ENCODE data around the gene ARMS2.

ARMS2 gene

DNA sequence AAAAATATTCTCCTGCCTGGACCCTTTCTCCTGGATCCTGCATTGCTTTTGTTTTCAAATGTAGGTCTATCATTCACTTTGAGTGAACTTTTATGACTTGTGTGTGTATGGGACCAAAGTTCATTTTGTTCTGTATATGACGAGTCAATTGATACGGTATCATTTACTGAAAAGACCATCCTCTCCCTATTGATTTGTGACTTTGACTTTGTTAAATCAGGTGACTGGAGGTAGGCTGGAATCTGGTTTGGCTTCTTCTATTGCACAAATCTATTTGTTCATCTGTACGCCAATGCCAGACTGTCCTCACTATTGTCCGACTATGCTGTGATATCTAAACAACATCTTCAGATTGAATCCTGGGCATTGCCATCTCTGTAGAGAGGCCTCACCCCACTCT, 5.3 kb upstream of the ARMS2 start:
- H3K4me1 ChIP-seq (ENCODE audit: insufficient read depth, poor library complexity, severe bottlenecking) = no peaks in the 10 kb centered on the region
- no peak for ATAC-seq (ENCODE audit: low read depth)
- H3K9me3 ChIP-seq (ENCODE audit: severe bottlenecking) = no peaks in the 10 kb centered on the region
- H3K27me3 ChIP-seq (ENCODE audit: insufficient read depth, poor library complexity, severe bottlenecking) = no peaks in the 10 kb centered on the region
- H3K4me3 ChIP-seq (ENCODE audit: severe bottlenecking) = no peak overlapping the region
- no peak overlapping the region for H3K27ac ChIP-seq (ENCODE audit: poor library complexity, severe bottlenecking)
- no peak for DNase-seq (ENCODE audit: low spot score)
- H3K36me3 ChIP-seq (ENCODE audit: low read depth) = no peaks in the 10 kb centered on the region
- TF ChIP-seq, protein P1, sequence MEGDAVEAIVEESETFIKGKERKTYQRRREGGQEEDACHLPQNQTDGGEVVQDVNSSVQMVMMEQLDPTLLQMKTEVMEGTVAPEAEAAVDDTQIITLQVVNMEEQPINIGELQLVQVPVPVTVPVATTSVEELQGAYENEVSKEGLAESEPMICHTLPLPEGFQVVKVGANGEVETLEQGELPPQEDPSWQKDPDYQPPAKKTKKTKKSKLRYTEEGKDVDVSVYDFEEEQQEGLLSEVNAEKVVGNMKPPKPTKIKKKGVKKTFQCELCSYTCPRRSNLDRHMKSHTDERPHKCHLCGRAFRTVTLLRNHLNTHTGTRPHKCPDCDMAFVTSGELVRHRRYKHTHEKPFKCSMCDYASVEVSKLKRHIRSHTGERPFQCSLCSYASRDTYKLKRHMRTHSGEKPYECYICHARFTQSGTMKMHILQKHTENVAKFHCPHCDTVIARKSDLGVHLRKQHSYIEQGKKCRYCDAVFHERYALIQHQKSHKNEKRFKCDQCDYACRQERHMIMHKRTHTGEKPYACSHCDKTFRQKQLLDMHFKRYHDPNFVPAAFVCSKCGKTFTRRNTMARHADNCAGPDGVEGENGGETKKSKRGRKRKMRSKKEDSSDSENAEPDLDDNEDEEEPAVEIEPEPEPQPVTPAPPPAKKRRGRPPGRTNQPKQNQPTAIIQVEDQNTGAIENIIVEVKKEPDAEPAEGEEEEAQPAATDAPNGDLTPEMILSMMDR (IDR thresholded peaks at IDR 0.05; ENCODE audit: poor library complexity, severe bottlenecking) = no peak

DNA sequence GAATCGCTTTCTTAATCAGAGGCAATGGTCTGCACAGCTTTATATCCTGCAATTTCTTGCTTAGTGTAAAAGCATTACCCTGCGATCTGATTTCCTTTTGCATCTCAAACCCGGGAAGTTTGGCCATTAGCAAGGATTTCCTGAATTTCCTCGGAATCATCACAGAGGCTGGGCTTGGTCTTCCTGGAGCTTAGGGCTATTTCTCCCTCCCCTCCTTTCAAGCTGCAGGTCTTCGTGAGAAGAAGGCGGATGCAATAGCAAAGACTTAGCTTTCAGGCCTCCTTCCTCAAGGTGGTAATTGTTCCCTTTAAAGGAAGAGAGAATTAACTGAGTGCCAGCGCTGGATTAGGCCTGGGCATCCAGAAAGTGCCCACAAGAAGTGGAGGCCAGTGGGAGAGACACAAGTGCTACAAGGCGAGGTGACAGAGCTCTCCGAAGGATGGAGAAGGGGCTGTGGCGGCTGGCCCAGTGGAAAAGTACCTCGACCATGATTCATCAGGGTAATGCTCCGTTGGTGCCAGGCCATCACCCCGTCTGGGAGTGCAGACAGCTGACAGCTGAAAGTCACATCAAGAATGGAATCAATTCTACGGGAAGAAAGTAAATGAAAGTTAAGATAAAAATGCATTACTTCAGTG, 4.0 kb upstream of the ARMS2 start:
- no peak overlapping the region for H3K4me3 ChIP-seq (ENCODE audit: severe bottlenecking)
- no peaks in the 10 kb centered on the region for H3K4me1 ChIP-seq (ENCODE audit: insufficient read depth, poor library complexity, severe bottlenecking)
- no peaks in the 10 kb centered on the region for H3K9me3 ChIP-seq (ENCODE audit: severe bottlenecking)
- H3K27ac ChIP-seq (ENCODE audit: poor library complexity, severe bottlenecking) = no peak overlapping the region
- TF ChIP-seq, protein P1 (IDR thresholded peaks at IDR 0.05; ENCODE audit: poor library complexity, severe bottlenecking) = no peak
- DNase-seq (ENCODE audit: low spot score) = no peak
- H3K27me3 ChIP-seq (ENCODE audit: insufficient read depth, poor library complexity, severe bottlenecking) = no peaks in the 10 kb centered on the region
- no peak for ATAC-seq (ENCODE audit: low read depth)
- no peaks in the 10 kb centered on the region for H3K36me3 ChIP-seq (ENCODE audit: low read depth)

DNA sequence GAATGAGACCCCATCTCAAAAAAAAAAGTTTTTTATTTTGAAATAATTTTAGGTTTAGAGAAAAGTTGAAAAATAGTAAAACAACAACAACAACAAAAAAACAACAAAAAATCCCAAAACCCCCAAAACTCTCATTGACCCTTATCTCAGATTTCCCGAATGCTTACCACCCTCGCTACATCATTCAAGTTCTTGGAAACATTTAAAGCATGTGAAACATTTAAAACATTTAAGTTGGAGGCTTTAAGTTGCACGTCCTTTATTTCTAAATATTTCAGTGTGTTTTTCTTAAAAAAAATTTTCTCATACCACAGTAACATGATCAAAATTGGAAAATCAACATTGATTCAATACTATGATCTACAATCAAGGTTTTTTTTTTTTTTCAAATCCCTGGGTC, 382 bp upstream of the ARMS2 start:
- no peaks in the 10 kb centered on the region for H3K36me3 ChIP-seq (ENCODE audit: low read depth)
- no peak overlapping the region for H3K27ac ChIP-seq (ENCODE audit: poor library complexity, severe bottlenecking)
- H3K9me3 ChIP-seq (ENCODE audit: severe bottlenecking) = no peaks in the 10 kb centered on the region
- no peaks in the 10 kb centered on the region for H3K27me3 ChIP-seq (ENCODE audit: insufficient read depth, poor library complexity, severe bottlenecking)
- H3K4me3 ChIP-seq (ENCODE audit: severe bottlenecking) = no peak overlapping the region
- no peaks in the 10 kb centered on the region for H3K4me1 ChIP-seq (ENCODE audit: insufficient read depth, poor library complexity, severe bottlenecking)
- TF ChIP-seq, protein P1 (IDR thresholded peaks at IDR 0.05; ENCODE audit: poor library complexity, severe bottlenecking) = no peak
- no peak for DNase-seq (ENCODE audit: low spot score)
- no peak for ATAC-seq (ENCODE audit: low read depth)

DNA sequence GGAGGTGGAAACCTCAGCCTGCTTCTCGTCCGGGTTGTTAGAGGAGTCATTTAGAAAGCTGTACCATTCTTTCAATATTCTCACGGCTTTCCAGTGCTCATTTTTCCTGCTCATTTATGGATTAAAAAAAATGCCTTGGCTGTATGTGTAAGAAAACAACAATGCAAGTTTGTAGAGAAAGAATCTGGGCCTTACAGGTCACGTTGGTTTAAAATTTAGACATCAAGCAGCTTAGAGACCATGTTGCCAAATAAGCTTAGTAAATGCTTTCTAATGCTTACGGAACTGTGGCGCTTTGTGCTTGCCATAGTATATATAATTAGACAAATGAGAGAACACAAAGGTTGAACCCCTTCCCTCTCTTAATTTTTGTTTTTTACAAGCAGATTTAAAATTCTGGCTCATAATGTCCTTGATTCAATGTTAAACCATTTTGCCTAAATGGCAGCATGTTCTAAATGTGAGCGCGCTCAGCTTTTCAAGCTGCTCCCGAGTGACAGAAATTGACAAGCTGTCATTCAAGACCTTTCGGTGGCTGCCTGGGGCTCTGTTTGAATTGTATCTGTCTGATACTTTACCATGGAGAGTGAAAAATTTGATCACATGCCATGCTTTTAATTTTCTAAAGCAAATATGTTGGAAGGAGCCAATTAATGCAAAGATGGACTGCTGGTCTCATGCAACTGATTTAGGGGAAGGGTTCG, 1.1 kb downstream of the ARMS2 start:
- H3K27me3 ChIP-seq (ENCODE audit: insufficient read depth, poor library complexity, severe bottlenecking) = no peaks in the 10 kb centered on the region
- H3K4me3 ChIP-seq (ENCODE audit: severe bottlenecking) = no peak overlapping the region
- ATAC-seq (ENCODE audit: low read depth) = no peak
- TF ChIP-seq, protein P1 (IDR thresholded peaks at IDR 0.05; ENCODE audit: poor library complexity, severe bottlenecking) = no peak
- no peaks in the 10 kb centered on the region for H3K4me1 ChIP-seq (ENCODE audit: insufficient read depth, poor library complexity, severe bottlenecking)
- DNase-seq (ENCODE audit: low spot score) = no peak
- H3K27ac ChIP-seq (ENCODE audit: poor library complexity, severe bottlenecking) = no peak overlapping the region
- no peaks in the 10 kb centered on the region for H3K36me3 ChIP-seq (ENCODE audit: low read depth)
- H3K9me3 ChIP-seq (ENCODE audit: severe bottlenecking) = no peaks in the 10 kb centered on the region

DNA sequence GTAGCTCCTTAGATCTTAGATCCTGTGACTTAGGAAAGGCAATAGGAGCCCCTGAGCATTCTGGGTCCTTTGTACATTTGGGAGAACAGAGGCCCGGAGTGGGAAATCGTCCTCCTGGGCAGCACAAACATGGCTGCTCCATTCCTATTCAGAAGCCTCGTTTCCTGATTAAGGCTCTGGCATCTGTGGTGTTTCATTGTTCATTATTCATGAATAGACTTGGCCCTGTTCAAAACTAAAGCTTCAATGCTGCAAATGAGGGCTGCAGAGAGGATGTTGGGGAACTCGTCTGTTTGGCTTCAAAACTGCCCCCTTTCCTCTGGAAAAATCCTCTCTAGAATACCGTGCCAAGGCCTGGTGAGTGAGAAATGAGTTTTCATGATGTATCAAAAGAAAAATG, 3.5 kb downstream of the ARMS2 start:
- Histone ChIP-seq H3K4me1 (ENCODE audit: insufficient read depth, poor library complexity, severe bottlenecking) (no peaks in the 10 kb centered on the region), H3K9me3 (ENCODE audit: severe bottlenecking) (no peaks in the 10 kb centered on the region), H3K27me3 (ENCODE audit: insufficient read depth, poor library complexity, severe bottlenecking) (no peaks in the 10 kb centered on the region), H3K36me3 (ENCODE audit: low read depth) (no peaks in the 10 kb centered on the region), H3K27ac (ENCODE audit: poor library complexity, severe bottlenecking) (no peak overlapping the region), H3K4me3 (ENCODE audit: severe bottlenecking) (no peak overlapping the region)
- ATAC-seq (ENCODE audit: low read depth) = no peak
- DNase-seq (ENCODE audit: low spot score) = no peak
- TF ChIP-seq, protein P1 (IDR thresholded peaks at IDR 0.05; ENCODE audit: poor library complexity, severe bottlenecking) = no peak

Data from RWPE2 (cell line).